ENCODE measurements around the gene MTUS2. TPM values are rescaled to one million over a fixed set of nuclear protein-coding genes. Genes with fewer than 3 reads are reported as not detected.

Gene MTUS2
- total and polyA plus RNA-seq, 10 of the 15 experiments (the other 5 are each of a cell fraction or from before 2014, with no cell fraction given), result under 0.01 to 0.05 (median 0.02) TPM; not detected in 6

DNA sequence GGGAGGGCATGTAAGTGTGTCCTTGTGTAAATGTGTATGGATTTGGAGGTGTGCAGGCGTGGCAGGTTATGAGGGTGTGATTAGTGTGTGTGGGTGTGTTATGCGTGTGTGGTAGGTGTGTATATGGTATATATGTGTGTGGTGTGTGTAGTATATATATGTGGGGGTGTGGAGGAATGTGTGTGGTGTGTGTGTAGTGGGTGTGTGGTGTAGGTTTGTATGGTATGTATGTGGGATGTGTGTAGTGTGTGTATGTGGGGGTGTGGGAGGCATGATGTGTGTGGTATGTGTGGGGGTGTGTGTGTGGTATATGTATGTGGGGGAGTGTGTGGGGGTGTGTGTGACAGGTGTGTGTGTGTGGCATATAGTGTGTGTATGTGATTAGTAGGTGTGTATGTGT lies 671.1 kb downstream of the MTUS2 start:
- POLR2A ChIA-PET, result no interaction called here
- Histone ChIP-seq H3K79me2 (ENCODE audit: control insufficient read depth, insufficient read depth, low read length) (no peaks in the 10 kb centered on the region), H2AFZ (ENCODE audit: control insufficient read depth, low read depth, low read length) (no peak overlapping the region), H3K36me3 (ENCODE audit: control insufficient read depth in 2 of 2, insufficient read depth in 2 of 2, low read length in 1 of 2) (no peaks in the 10 kb centered on the region), H3K27me3 (replicated peaks in 1 of 2; ENCODE audit: control insufficient read depth in 2 of 2, insufficient read depth in 2 of 2, low read length in 1 of 2) (no peaks in the 10 kb centered on the region; a peak in 1 of 4 replicates), H3K4me1 (ENCODE audit: control insufficient read depth, insufficient read depth, low read length) (peaks cover 4% of the 10 kb centered on the region), H3K9me3 (replicated peaks; ENCODE audit: control insufficient read depth, insufficient read depth, low read length) (no peaks in the 10 kb centered on the region), H3K4me2 (ENCODE audit: control insufficient read depth, insufficient read depth) (no peak overlapping the region), H3K27ac (ENCODE audit: control insufficient read depth, insufficient read depth) (no peak overlapping the region), H3K4me3 (no peak overlapping the region), H4K20me1 (ENCODE audit: control insufficient read depth, insufficient read depth) (no peaks in the 10 kb centered on the region), H3K9ac (ENCODE audit: control insufficient read depth, insufficient read depth, low read length) (no peak overlapping the region)
- no TSS peak for BruUV-seq (replicated peaks)
- 27% methylated on average over 2 of the region's 2 CpGs for WGBS (ENCODE audit: insufficient coverage, insufficient replicate concordance, low lambda C conversion rate, missing lambda C conversion rate)
- intact Hi-C loops (cut with micrococcal nuclease; ENCODE audit: unreplicated experiment) (no loop called here), in situ Hi-C loops (cut with MboI) (no loop called here)
- RAD21 ChIA-PET (ENCODE audit: unreplicated experiment), result no interaction called here
- CTCF ChIA-PET, result no interaction called here
- SMC1A ChIA-PET (ENCODE audit: uncharacterized antibody, unreplicated experiment), result no interaction called here
- no peak for ATAC-seq
- no peak for DNase-seq (ENCODE audit: low read depth, low spot score)
- no peak for FAIRE-seq
- TF ChIP-seq, protein P1, sequence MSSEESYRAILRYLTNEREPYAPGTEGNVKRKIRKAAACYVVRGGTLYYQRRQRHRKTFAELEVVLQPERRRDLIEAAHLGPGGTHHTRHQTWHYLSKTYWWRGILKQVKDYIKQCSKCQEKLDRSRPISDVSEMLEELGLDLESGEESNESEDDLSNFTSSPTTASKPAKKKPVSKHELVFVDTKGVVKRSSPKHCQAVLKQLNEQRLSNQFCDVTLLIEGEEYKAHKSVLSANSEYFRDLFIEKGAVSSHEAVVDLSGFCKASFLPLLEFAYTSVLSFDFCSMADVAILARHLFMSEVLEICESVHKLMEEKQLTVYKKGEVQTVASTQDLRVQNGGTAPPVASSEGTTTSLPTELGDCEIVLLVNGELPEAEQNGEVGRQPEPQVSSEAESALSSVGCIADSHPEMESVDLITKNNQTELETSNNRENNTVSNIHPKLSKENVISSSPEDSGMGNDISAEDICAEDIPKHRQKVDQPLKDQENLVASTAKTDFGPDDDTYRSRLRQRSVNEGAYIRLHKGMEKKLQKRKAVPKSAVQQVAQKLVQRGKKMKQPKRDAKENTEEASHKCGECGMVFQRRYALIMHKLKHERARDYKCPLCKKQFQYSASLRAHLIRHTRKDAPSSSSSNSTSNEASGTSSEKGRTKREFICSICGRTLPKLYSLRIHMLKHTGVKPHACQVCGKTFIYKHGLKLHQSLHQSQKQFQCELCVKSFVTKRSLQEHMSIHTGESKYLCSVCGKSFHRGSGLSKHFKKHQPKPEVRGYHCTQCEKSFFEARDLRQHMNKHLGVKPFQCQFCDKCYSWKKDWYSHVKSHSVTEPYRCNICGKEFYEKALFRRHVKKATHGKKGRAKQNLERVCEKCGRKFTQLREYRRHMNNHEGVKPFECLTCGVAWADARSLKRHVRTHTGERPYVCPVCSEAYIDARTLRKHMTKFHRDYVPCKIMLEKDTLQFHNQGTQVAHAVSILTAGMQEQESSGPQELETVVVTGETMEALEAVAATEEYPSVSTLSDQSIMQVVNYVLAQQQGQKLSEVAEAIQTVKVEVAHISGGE (CRISPR knock-in tag; IDR thresholded peaks at IDR 0.05), result no peak
- TF ChIP-seq BCL11A (IDR thresholded peaks at IDR 0.05; ENCODE audit: low read depth, low read length) (no peak), KDM1A (IDR thresholded peaks at IDR 0.05; ENCODE audit: borderline replicate concordance) (no peak), IKZF1 (conservative IDR thresholded peaks at IDR 0.05) (no peak), ETV6 (conservative IDR thresholded peaks at IDR 0.05 in 1 of 2, IDR thresholded peaks at IDR 0.05 in 1 of 2; ENCODE audit: borderline replicate concordance in 1 of 2, low read depth in 1 of 2) (no peak), BCL3 (IDR thresholded peaks at IDR 0.05; ENCODE audit: borderline replicate concordance, insufficient read depth, low read depth, low read length, poor library complexity, severe bottlenecking) (no peak), SMAD5 (IDR thresholded peaks at IDR 0.05; ENCODE audit: low read depth) (no peak)
- TF ChIP-seq, protein P2, sequence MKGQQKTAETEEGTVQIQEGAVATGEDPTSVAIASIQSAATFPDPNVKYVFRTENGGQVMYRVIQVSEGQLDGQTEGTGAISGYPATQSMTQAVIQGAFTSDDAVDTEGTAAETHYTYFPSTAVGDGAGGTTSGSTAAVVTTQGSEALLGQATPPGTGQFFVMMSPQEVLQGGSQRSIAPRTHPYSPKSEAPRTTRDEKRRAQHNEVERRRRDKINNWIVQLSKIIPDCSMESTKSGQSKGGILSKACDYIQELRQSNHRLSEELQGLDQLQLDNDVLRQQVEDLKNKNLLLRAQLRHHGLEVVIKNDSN (IDR thresholded peaks at IDR 0.05; ENCODE audit: borderline replicate concordance, extremely low read length, insufficient read depth, low read depth, low read length), result no peak
